Heart left ventricle (tissue), 16 donors: ENCODE measurements around the gene MCC. TPM values are rescaled to one million over a fixed set of nuclear protein-coding genes. Genes with fewer than 3 reads are reported as not detected.

Experiments used
- ATAC-seq, 4 donors: fragments of 200-7000 bp; cut with Tn5 transposase; one replicate each; pipeline ENCODE4 v1.9.1; 2020 to 2022; ENCODE audit warnings: moderate library complexity in 4 of 4, mild to moderate bottlenecking in 3 of 4, moderate number of reproducible peaks in 1 of 4
- DNase-seq, 5 donors: peaks; one replicate each; pipeline ENCODE4 v3.0.0-alpha.2; 2020
- H3K27ac ChIP-seq, 12 donors: fragments of 200-600 bp; sonication (generic) in 4 of 12; one replicate each; pipeline versions ENCODE4 v1.5.0 to v1.8.0; 2016 to 2022; ENCODE audit warnings: mild to moderate bottlenecking in 2 of 12
- H3K27me3 ChIP-seq, 9 donors: fragments of 200-600 bp; sonication (generic) in 2 of 9; one replicate each; pipeline versions ENCODE4 v1.5.1 to v1.8.0; 2016 to 2022; ENCODE audit warnings: mild to moderate bottlenecking in 3 of 9
- H3K36me3 ChIP-seq, 9 donors: fragments of 200-600 bp; sonication (generic) in 2 of 9; one replicate each; pipeline versions ENCODE4 v1.5.0 to v1.8.0; 2018 to 2022; ENCODE audit warnings: mild to moderate bottlenecking in 2 of 9
- H3K4me1 ChIP-seq, 12 donors: fragments of 200-600 bp; sonication (generic) in 4 of 12; one replicate each; pipeline versions ENCODE4 v1.5.0 to v1.8.0; 2016 to 2022; ENCODE audit warnings: mild to moderate bottlenecking in 3 of 12
- H3K4me3 ChIP-seq, 12 donors: fragments of 200-600 bp; sonication (generic) in 4 of 12; one replicate each; pipeline versions ENCODE4 v1.5.0 to v1.8.0; 2017 to 2022; ENCODE audit warnings: mild to moderate bottlenecking in 9 of 12, moderate library complexity in 4 of 12
- H3K9me3 ChIP-seq, 12 donors: fragments of 200-600 bp; sonication (generic) in 4 of 12; one replicate each; pipeline versions ENCODE4 v1.5.0 to v1.8.0; 2016 to 2022; ENCODE audit warnings: mild to moderate bottlenecking in 1 of 12
- CTCF ChIP-seq, 12 donors: fragments of 200-600 bp; sonication (generic) in 4 of 12; IDR thresholded peaks; one replicate each; pipeline versions ENCODE4 v1.5.0 to v1.8.0; 2018 to 2022; ENCODE audit warnings: antibody characterized with exemption in 12 of 12, mild to moderate bottlenecking in 5 of 12
- POLR2A ChIP-seq, 2 donors: fragments of 450-650 bp; IDR thresholded peaks; one replicate each; pipeline ENCODE4 v1.6.1; 2017; ENCODE audit warnings: antibody characterized with exemption in 2 of 2, mild to moderate bottlenecking in 2 of 2, moderate library complexity in 2 of 2
- WGBS, 4 donors: extraction: QIAGEN DNeasy Blood & Tissue Kit in 2 of 4; methylation state at CpG; one replicate each; pipeline versions ENCODE4 v1.1.5 to v1.1.7; 2013 to 2018; 5-methylcytosine and 5-hydroxymethylcytosine counted together
- intact Hi-C, 10 donors: fragments of 100-400 bp; cut with DNase I; formaldehyde crosslinking; loops; one replicate each; pipeline versions ENCODE4 v1.11.1 to v1.14.2; 2022
- polyA plus RNA-seq, 2 donors: library from polyadenylated mRNA; stranded (reverse); fragments of 200-250 nt; gene quantifications; one replicate each; pipeline ENCODE4 v1.2.3, GENCODE V29; 2013
- total RNA-seq, 9 donors: library from RNA; depleted of rRNA in 2 of 9; stranded (reverse); fragments of >200 nt in 2 of 9; fragmentation: NEBNext Ultra II Directional in 3 of 9; extraction: Animal tissue kit (Norgen Biotek cat#: 25700) in 3 of 9; gene quantifications; one replicate each; pipeline versions ENCODE4 v1.1.0 to v1.2.4, GENCODE V29; 2016 to 2023
- donor health status: ischemic (EF 13 %, LVEDD 7.1; RV severe dilation, severe dysfunction).
- donor health status: healthy with polysubstance abuse.
- donor health status: DM: no; HTN: yes; CAD: no.
- donor health status: DM: no; HTN: no; CAD: no.
- donor health status: ischemic (EF 25% LVEDD 6.9; RV normal size, moderate dysfunction).
- donor health status: ischemic (EF 25% LVEDD 5.7; RV mildly dilated, moderate dysfunction).
- donor health status: healthy.
- donor health status: DM: yes; HTN: yes; CAD: no.
- donor health status: ischemic (EF 35%, LVEDD 5.7; RV mildly dilated, moderate dysfunction).
- donor health status: nonischemic (EF 11% LVEDD 7.7; RV severe dilation, severe dysfunction).
- donor health status: DM: yes; HTN: yes; CAD: no.
- donor health status: PGD.
- donor health status: ischemic (EF 29% LVEDD 5.4; RV normal size, mild dysfunction).
- donor health status: nonischemic (EF 23%, LVEDD 6.1; RV moderate dilation, normal function).

The MCC gene
- total and polyA plus RNA-seq, 11 donors: 6.1 to 33.8 (median 24.3) TPM

GRCh38 chr5:113190347-113190746 is 297.9 kb downstream of the MCC start:
- DNase-seq: no peak
- Histone ChIP-seq H3K27ac (no peak overlapping the region), H3K27me3 (no peaks in the 10 kb centered on the region), H3K9me3 (peaks cover 0 to 11% (median 0%) of the 10 kb centered on the region in 12 donors), H3K4me3 (no peak overlapping the region), H3K4me1 (peaks cover 0 to 50% (median 18%) of the 10 kb centered on the region in 12 donors), H3K36me3 (peaks cover 0 to 7% (median 0%) of the 10 kb centered on the region in 9 donors)
- intact Hi-C loops: no loop called here
- no peak for TF ChIP-seq POLR2A (IDR thresholded peaks at IDR 0.05)
- TF ChIP-seq CTCF (IDR thresholded peaks at IDR 0.05): no peak
- WGBS, 4 donors: 85 to 91% (median 90%) methylated on average over 5 of the region's 5 CpGs
- ATAC-seq: no peak

- Histone ChIP-seq H3K4me3 (no peak overlapping the region), H3K27me3 (no peaks in the 10 kb centered on the region), H3K36me3 (peaks cover 0 to 7% (median 0%) of the 10 kb centered on the region in 9 donors), H3K4me1 (peaks cover 0 to 41% (median 16%) of the 10 kb centered on the region in 12 donors), H3K27ac (no peak overlapping the region), H3K9me3 (peaks cover 0 to 11% (median 0%) of the 10 kb centered on the region in 12 donors)
- intact Hi-C loops: loop anchor here in 1 of 10 donors (10.0 kb wide), 1 partner anchor 94 kb away; no protein-coding TSS in a partner anchor
- ATAC-seq (no peak), DNase-seq (no peak)
- WGBS, 4 donors: 85 to 99% (median 97%) methylated on average over 3 of the region's 3 CpGs
- no peak for TF ChIP-seq CTCF (IDR thresholded peaks at IDR 0.05)
- TF ChIP-seq POLR2A (IDR thresholded peaks at IDR 0.05): no peak
Observed at GRCh38 chr5:113189291-113189690, 299.0 kb downstream of the MCC start.

- Histone ChIP-seq H3K27me3 (no peaks in the 10 kb centered on the region), H3K27ac (no peak overlapping the region), H3K9me3 (peaks cover 0 to 11% (median 0%) of the 10 kb centered on the region in 12 donors), H3K36me3 (peaks cover 0 to 7% (median 0%) of the 10 kb centered on the region in 9 donors), H3K4me3 (no peak overlapping the region), H3K4me1 (peaks cover 0 to 43% (median 16%) of the 10 kb centered on the region in 12 donors)
- TF ChIP-seq CTCF (IDR thresholded peaks at IDR 0.05) (no peak), POLR2A (IDR thresholded peaks at IDR 0.05) (no peak)
- DNase-seq: no peak
- ATAC-seq: no peak
- intact Hi-C loops: loop anchor here in 1 of 10 donors (10.0 kb wide), 1 partner anchor 94 kb away; no protein-coding TSS in a partner anchor
Observed at GRCh38 chr5:113188436-113188835, 299.8 kb downstream of the MCC start.

GRCh38 chr5:113187906-113188305 is 300.3 kb downstream of the MCC start:
- peaks cover 0 to 7% (median 0%) of the 10 kb centered on the region in 9 donors for H3K36me3 ChIP-seq
- no peak overlapping the region for H3K27ac ChIP-seq
- peaks cover 0 to 43% (median 16%) of the 10 kb centered on the region in 12 donors for H3K4me1 ChIP-seq
- H3K4me3 ChIP-seq: no peak overlapping the region
- no peak for TF ChIP-seq CTCF (IDR thresholded peaks at IDR 0.05)
- TF ChIP-seq POLR2A (IDR thresholded peaks at IDR 0.05): no peak
- peaks cover 0 to 5% (median 0%) of the 10 kb centered on the region in 12 donors for H3K9me3 ChIP-seq
- ATAC-seq (no peak), DNase-seq (no peak)
- no peaks in the 10 kb centered on the region for H3K27me3 ChIP-seq
- WGBS, 4 donors: 64 to 74% (median 70%) methylated on average over 3 of the region's 3 CpGs
- intact Hi-C loops: loop anchor here in 1 of 10 donors (10.0 kb wide), 1 partner anchor 93 kb away; no protein-coding TSS in a partner anchor
